Neural cell (in vitro differentiated cells): ENCODE results near the gene SYNGR2. TPM values are rescaled to one million over a fixed set of nuclear protein-coding genes. Genes with fewer than 3 reads are reported as not detected.

ENCODE experiments used
- H2AFZ ChIP-seq: fragments of 200-600, 300-800 bp; sonication (generic), shearing (Covaris generic); 2 replicates; pipeline ENCODE4 v1.6.0; 2014; ENCODE audit warnings: low read depth, mild to moderate bottlenecking, antibody characterized with exemption, low read length, moderate library complexity
- H3F3A ChIP-seq: fragments of 200-600 bp; shearing (Covaris generic); 2 replicates; pipeline ENCODE4 v1.6.1; 2016; ENCODE audit warnings: mild to moderate bottlenecking, moderate library complexity, mixed read lengths, antibody characterized with exemption, low read length; ENCODE audit not compliant: insufficient read depth, poor library complexity, severe bottlenecking
- H3K27ac ChIP-seq: fragments of 200-600, 300-800 bp; sonication (generic), shearing (Covaris generic); 2 replicates; pipeline ENCODE4 v1.5.1; 2014; ENCODE audit warnings: mild to moderate bottlenecking, low read length, moderate library complexity
- H3K27me3 ChIP-seq: fragments of 300-800, 200-600 bp; sonication (generic), shearing (Covaris generic); 2 replicates; pipeline ENCODE4 v1.6.0; 2014; ENCODE audit warnings: mild to moderate bottlenecking, low read depth, low read length, moderate library complexity; ENCODE audit not compliant: insufficient read depth
- H3K36me3 ChIP-seq: fragments of 300-800, 200-600 bp; sonication (generic), shearing (Covaris generic); 2 replicates; pipeline ENCODE4 v1.5.1; 2014; ENCODE audit warnings: mild to moderate bottlenecking, antibody characterized with exemption, low read length, moderate library complexity; ENCODE audit not compliant: insufficient read depth
- H3K4me2 ChIP-seq: fragments of 300-800, 200-600 bp; sonication (generic), shearing (Covaris generic); 2 replicates; pipeline ENCODE4 v1.6.0; 2014; ENCODE audit warnings: mild to moderate bottlenecking, low read length
- H3K4me3 ChIP-seq: fragments of 300-800, 200-600 bp; sonication (generic), shearing (Covaris generic); 2 replicates; pipeline ENCODE4 v1.5.1; 2014; ENCODE audit warnings: mild to moderate bottlenecking, low read length, moderate library complexity
- H3K79me2 ChIP-seq: fragments of 200-600 bp; shearing (Covaris generic); replicated peaks from 2 replicates; pipeline ENCODE4 v1.6.0; 2014; ENCODE audit warnings: mild to moderate bottlenecking, low read length, moderate library complexity; ENCODE audit not compliant: insufficient read depth
- H3K9ac ChIP-seq: fragments of 300-800, 200-600 bp; sonication (generic), shearing (Covaris generic); 2 replicates; pipeline ENCODE4 v1.6.1; 2016; ENCODE audit warnings: mild to moderate bottlenecking, low read length, mixed read lengths
- H3K9me2 ChIP-seq: fragments of 200-600 bp; shearing (Covaris generic); 2 replicates; pipeline ENCODE4 v1.6.1; 2016; ENCODE audit warnings: mild to moderate bottlenecking, low read length, mixed read lengths; ENCODE audit not compliant: insufficient read depth
- H3K9me3 ChIP-seq: fragments of 200-600, 300-800 bp; sonication (generic), shearing (Covaris generic); 2 replicates; pipeline ENCODE4 v1.6.1; 2016; ENCODE audit warnings: mild to moderate bottlenecking, mixed run types, low read length, moderate library complexity, mixed read lengths
- H4K20me1 ChIP-seq: fragments of 200-600 bp; shearing (Covaris generic); 2 replicates; pipeline ENCODE4 v1.6.1; 2016; ENCODE audit warnings: mild to moderate bottlenecking, mixed run types; ENCODE audit not compliant: insufficient read depth
- EP300 ChIP-seq: fragments of 450-650 bp; conservative IDR thresholded peaks from 2 replicates; pipeline ENCODE4 v1.6.1; 2014; ENCODE audit warnings: antibody characterized with exemption, mild to moderate bottlenecking, moderate library complexity; ENCODE audit not compliant: poor library complexity, severe bottlenecking
- EZH2 ChIP-seq: fragments of 200-600, 300-800 bp; shearing (Covaris generic), sonication (generic); IDR thresholded peaks from 2 replicates; pipeline ENCODE4 v1.6.1; 2014; ENCODE audit warnings: antibody characterized with exemption, low read length, borderline replicate concordance, mild to moderate bottlenecking; ENCODE audit not compliant: insufficient read depth, poor library complexity, severe bottlenecking
- MXI1 ChIP-seq: fragments of 450-650 bp; conservative IDR thresholded peaks from 2 replicates; pipeline ENCODE4 v1.6.1; 2014; ENCODE audit warnings: antibody characterized with exemption, mild to moderate bottlenecking; ENCODE audit not compliant: poor library complexity, severe bottlenecking
- POLR2AphosphoS5 ChIP-seq: IDR thresholded peaks from 2 replicates; pipeline ENCODE4 v1.6.1; 2012
- RAD21 ChIP-seq: fragments of 450-650 bp; conservative IDR thresholded peaks from 2 replicates; pipeline ENCODE4 v1.6.1; 2014; ENCODE audit warnings: antibody characterized with exemption, mild to moderate bottlenecking, moderate library complexity
- SMC3 ChIP-seq: fragments of 450-650 bp; conservative IDR thresholded peaks from 2 replicates; pipeline ENCODE4 v1.6.1; 2014; ENCODE audit warnings: antibody characterized with exemption, mild to moderate bottlenecking, moderate library complexity; ENCODE audit not compliant: poor library complexity
- TAF1 ChIP-seq: IDR thresholded peaks from 2 replicates; pipeline ENCODE4 v1.6.1; 2012; ENCODE audit warnings: low read depth
- polyA plus RNA-seq: library from polyadenylated mRNA; depleted of rRNA; stranded (reverse); fragments of >200 nt; gene quantifications from 2 replicates; pipeline ENCODE4 v1.2.3, GENCODE V29; 2014
- TF ChIP-seq, protein P1 (sequence below): IDR thresholded peaks from 2 replicates; pipeline ENCODE4 v1.6.1; 2012; ENCODE audit warnings: borderline replicate concordance
- TF ChIP-seq, protein P2 (sequence below): fragments of 450-650 bp; IDR thresholded peaks from 2 replicates; pipeline ENCODE4 v1.5.1; 2014; ENCODE audit warnings: antibody characterized with exemption, mild to moderate bottlenecking, moderate library complexity; ENCODE audit not compliant: poor library complexity, severe bottlenecking

Gene SYNGR2
- polyA plus RNA-seq, 1 donor from 2014 or later, result 3.9 TPM

- Histone ChIP-seq H3K4me3 (no peak overlapping the region), H3K9me3 (no peaks in the 10 kb centered on the region), H3K79me2 (no peaks in the 10 kb centered on the region), H3K27me3 (no peaks in the 10 kb centered on the region), H2AFZ (no peak overlapping the region), H4K20me1 (no peaks in the 10 kb centered on the region), H3K9me2 (no peaks in the 10 kb centered on the region), H3F3A (no peaks in the 10 kb centered on the region), H3K36me3 (no peaks in the 10 kb centered on the region), H3K9ac (no peak overlapping the region), H3K27ac (no peak overlapping the region), H3K4me2 (no peak overlapping the region)
- TF ChIP-seq, protein P1, sequence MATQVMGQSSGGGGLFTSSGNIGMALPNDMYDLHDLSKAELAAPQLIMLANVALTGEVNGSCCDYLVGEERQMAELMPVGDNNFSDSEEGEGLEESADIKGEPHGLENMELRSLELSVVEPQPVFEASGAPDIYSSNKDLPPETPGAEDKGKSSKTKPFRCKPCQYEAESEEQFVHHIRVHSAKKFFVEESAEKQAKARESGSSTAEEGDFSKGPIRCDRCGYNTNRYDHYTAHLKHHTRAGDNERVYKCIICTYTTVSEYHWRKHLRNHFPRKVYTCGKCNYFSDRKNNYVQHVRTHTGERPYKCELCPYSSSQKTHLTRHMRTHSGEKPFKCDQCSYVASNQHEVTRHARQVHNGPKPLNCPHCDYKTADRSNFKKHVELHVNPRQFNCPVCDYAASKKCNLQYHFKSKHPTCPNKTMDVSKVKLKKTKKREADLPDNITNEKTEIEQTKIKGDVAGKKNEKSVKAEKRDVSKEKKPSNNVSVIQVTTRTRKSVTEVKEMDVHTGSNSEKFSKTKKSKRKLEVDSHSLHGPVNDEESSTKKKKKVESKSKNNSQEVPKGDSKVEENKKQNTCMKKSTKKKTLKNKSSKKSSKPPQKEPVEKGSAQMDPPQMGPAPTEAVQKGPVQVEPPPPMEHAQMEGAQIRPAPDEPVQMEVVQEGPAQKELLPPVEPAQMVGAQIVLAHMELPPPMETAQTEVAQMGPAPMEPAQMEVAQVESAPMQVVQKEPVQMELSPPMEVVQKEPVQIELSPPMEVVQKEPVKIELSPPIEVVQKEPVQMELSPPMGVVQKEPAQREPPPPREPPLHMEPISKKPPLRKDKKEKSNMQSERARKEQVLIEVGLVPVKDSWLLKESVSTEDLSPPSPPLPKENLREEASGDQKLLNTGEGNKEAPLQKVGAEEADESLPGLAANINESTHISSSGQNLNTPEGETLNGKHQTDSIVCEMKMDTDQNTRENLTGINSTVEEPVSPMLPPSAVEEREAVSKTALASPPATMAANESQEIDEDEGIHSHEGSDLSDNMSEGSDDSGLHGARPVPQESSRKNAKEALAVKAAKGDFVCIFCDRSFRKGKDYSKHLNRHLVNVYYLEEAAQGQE, result no peak
- TF ChIP-seq POLR2AphosphoS5 (no peak), EZH2 (no peak), SMC3 (no peak), RAD21 (no peak), EP300 (no peak), MXI1 (no peak), TAF1 (no peak)
- TF ChIP-seq, protein P2, sequence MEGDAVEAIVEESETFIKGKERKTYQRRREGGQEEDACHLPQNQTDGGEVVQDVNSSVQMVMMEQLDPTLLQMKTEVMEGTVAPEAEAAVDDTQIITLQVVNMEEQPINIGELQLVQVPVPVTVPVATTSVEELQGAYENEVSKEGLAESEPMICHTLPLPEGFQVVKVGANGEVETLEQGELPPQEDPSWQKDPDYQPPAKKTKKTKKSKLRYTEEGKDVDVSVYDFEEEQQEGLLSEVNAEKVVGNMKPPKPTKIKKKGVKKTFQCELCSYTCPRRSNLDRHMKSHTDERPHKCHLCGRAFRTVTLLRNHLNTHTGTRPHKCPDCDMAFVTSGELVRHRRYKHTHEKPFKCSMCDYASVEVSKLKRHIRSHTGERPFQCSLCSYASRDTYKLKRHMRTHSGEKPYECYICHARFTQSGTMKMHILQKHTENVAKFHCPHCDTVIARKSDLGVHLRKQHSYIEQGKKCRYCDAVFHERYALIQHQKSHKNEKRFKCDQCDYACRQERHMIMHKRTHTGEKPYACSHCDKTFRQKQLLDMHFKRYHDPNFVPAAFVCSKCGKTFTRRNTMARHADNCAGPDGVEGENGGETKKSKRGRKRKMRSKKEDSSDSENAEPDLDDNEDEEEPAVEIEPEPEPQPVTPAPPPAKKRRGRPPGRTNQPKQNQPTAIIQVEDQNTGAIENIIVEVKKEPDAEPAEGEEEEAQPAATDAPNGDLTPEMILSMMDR, result no peak
Measured at GRCh38 chr17:78142119-78142861, 26.1 kb upstream of the SYNGR2 start.

GRCh38 chr17:78143214-78144146, 24.9 kb upstream of the SYNGR2 start:
- Histone ChIP-seq H3K27ac (no peak overlapping the region), H3K36me3 (no peaks in the 10 kb centered on the region), H3K4me2 (no peak overlapping the region), H3K9ac (no peak overlapping the region), H3F3A (no peaks in the 10 kb centered on the region), H3K27me3 (no peaks in the 10 kb centered on the region), H3K79me2 (no peaks in the 10 kb centered on the region), H4K20me1 (no peaks in the 10 kb centered on the region), H3K9me2 (no peaks in the 10 kb centered on the region), H3K9me3 (no peaks in the 10 kb centered on the region), H3K4me3 (no peak overlapping the region), H2AFZ (no peak overlapping the region)
- TF ChIP-seq, protein P2, result no peak
- TF ChIP-seq RAD21 (no peak), POLR2AphosphoS5 (no peak), EZH2 (no peak)
